ENCODE measurements around the gene EFCAB3.
"Not testable (repeated sequence)": the region's sequence is repeated elsewhere in the genome, so short reads cannot be mapped to it uniquely, and the experiment has no call there.

EFCAB3 gene

GRCh38 chr17:62465271-62465670, 84.9 kb downstream of the EFCAB3 start:
- DNase-seq (ENCODE audit: low spot score): not testable (repeated sequence)

All from CD4-positive, alpha-beta T cell treated with Interleukin-15 for 4 hours (primary cell).